MM.1S (cell line): ENCODE measurements around the gene MYOCD.

Experiments
- DNase-seq: peaks from one replicate; pipeline ENCODE4 v3.0.0-alpha.2; 2015
- H2AFZ ChIP-seq: fragments of 300-600 bp; sonication (generic); 2 replicates; pipeline ENCODE4 v1.6.0; 2016; ENCODE audit warnings: antibody characterized with exemption, low read length
- H3F3A ChIP-seq: fragments of 300-600 bp; sonication (generic); 2 replicates; pipeline ENCODE4 v1.6.1; 2016; ENCODE audit warnings: mild to moderate bottlenecking, antibody characterized with exemption, low read length, moderate library complexity, mixed read lengths; ENCODE audit not compliant: insufficient read depth
- H3K27ac ChIP-seq: fragments of 300-600 bp; sonication (generic); 2 replicates; pipeline ENCODE4 v1.5.1; 2016; ENCODE audit warnings: mild to moderate bottlenecking, low read length
- H3K27me3 ChIP-seq: fragments of 300-600 bp; sonication (generic); replicated peaks from 2 replicates; pipeline ENCODE4 v1.6.0; 2016; ENCODE audit warnings: low read length; ENCODE audit not compliant: insufficient read depth
- H3K36me3 ChIP-seq: fragments of 300-600 bp; sonication (generic); replicated peaks from 2 replicates; pipeline ENCODE4 v1.6.1; 2016; ENCODE audit warnings: mild to moderate bottlenecking, low read length, mixed read lengths; ENCODE audit not compliant: insufficient read depth
- H3K4me1 ChIP-seq: fragments of 300-600 bp; sonication (generic); 2 replicates; pipeline ENCODE4 v1.6.1; 2016; ENCODE audit warnings: low read length, mixed read lengths
- H3K4me2 ChIP-seq: fragments of 300-600 bp; sonication (generic); 2 replicates; pipeline ENCODE4 v1.6.0; 2016; ENCODE audit warnings: low read depth, low read length
- H3K4me3 ChIP-seq: fragments of 300-600 bp; sonication (generic); 2 replicates; pipeline ENCODE4 v1.5.1; 2016; ENCODE audit warnings: low read length, mixed read lengths
- H3K79me2 ChIP-seq: fragments of 300-600 bp; sonication (generic); 2 replicates; pipeline ENCODE4 v1.6.1; 2016; ENCODE audit warnings: mixed run types, low read length, mixed read lengths
- H3K9ac ChIP-seq: fragments of 300-600 bp; sonication (generic); 2 replicates; pipeline ENCODE4 v1.6.1; 2016; ENCODE audit warnings: low read length, mixed read lengths
- H3K9me2 ChIP-seq: fragments of 300-600 bp; sonication (generic); replicated peaks from 2 replicates; pipeline ENCODE4 v1.6.1; 2016; ENCODE audit warnings: mild to moderate bottlenecking, low read length, mixed read lengths; ENCODE audit not compliant: insufficient read depth
- H3K9me3 ChIP-seq: fragments of 300-600 bp; sonication (generic); replicated peaks from 2 replicates; pipeline ENCODE4 v1.6.1; 2016; ENCODE audit warnings: mild to moderate bottlenecking, low read length, mixed read lengths; ENCODE audit not compliant: insufficient read depth
- H4K20me1 ChIP-seq: fragments of 300-600 bp; sonication (generic); 2 replicates; pipeline ENCODE4 v1.6.1; 2016; ENCODE audit warnings: mild to moderate bottlenecking, low read length, moderate library complexity, mixed read lengths; ENCODE audit not compliant: insufficient read depth
- EZH2 ChIP-seq: fragments of 300-600 bp; sonication (generic); optimal IDR thresholded peaks from 2 replicates; pipeline ENCODE3; 2017; ENCODE audit warnings: low read depth, mild to moderate bottlenecking, antibody characterized with exemption, low read length, mixed read lengths
- EZH2phosphoT487 ChIP-seq: fragments of 300-600 bp; sonication (generic); IDR thresholded peaks from 2 replicates; pipeline ENCODE4 v1.6.1; 2018; ENCODE audit warnings: antibody characterized with exemption, low read length
- TF ChIP-seq, protein P1 (sequence below): fragments of 300-600 bp; sonication (generic); IDR thresholded peaks from 2 replicates; pipeline ENCODE4 v1.5.1; 2016; ENCODE audit warnings: antibody characterized with exemption, low read length, mixed read lengths

MYOCD gene

DNA sequence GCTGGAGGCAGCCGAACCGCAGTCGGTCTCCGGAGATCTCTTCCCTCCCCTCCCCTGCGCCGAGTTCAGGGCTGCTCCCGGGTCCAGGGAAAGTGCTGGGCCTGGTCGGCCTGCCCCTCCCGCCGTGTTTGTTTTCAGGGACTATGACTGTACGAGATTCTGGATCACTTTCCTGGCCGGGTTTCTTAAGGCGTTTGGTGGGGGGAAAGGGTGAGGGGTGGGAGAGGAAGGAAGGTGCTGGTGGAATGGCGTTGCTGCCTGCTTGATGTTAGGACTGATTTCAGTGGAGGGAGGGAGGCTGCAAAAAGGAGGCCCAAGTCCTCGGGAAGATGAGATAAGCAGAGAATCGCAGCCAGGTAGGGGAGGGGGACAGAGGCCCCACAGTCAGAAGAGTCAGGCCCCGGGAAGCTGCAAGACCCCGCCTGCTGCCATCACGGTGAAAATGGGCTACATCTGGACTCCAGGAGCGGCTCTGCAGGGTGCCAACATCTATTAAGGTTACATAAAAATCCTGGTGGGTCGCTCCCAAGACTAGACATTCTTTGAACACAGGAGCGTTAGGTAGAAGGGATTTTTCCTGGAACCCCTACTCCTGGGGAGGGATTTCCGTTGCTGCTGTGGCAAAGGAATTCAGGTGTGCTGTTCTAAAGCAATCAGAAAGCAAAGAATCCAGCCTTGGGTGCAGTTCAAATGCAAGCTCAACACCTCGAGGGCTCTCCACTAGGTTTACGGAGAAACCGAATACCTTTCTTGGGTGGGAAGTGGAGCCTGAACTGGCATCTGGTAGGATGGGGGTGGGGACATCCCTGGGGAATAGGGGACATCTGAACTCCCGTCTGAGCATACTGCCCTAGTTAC lies 124.8 kb downstream of the MYOCD start:
- Histone ChIP-seq H3K4me3 (no peak overlapping the region), H3K9me3 (no peaks in the 10 kb centered on the region), H4K20me1 (no peaks in the 10 kb centered on the region), H3K27ac (no peak overlapping the region), H3K36me3 (no peaks in the 10 kb centered on the region), H3K27me3 (no peaks in the 10 kb centered on the region), H3K4me2 (no peak overlapping the region), H2AFZ (no peak overlapping the region), H3K9ac (no peak overlapping the region), H3K9me2 (no peaks in the 10 kb centered on the region), H3K79me2 (no peaks in the 10 kb centered on the region), H3K4me1 (no peaks in the 10 kb centered on the region), H3F3A (no peaks in the 10 kb centered on the region)
- DNase-seq, result no peak
- TF ChIP-seq, protein P1, sequence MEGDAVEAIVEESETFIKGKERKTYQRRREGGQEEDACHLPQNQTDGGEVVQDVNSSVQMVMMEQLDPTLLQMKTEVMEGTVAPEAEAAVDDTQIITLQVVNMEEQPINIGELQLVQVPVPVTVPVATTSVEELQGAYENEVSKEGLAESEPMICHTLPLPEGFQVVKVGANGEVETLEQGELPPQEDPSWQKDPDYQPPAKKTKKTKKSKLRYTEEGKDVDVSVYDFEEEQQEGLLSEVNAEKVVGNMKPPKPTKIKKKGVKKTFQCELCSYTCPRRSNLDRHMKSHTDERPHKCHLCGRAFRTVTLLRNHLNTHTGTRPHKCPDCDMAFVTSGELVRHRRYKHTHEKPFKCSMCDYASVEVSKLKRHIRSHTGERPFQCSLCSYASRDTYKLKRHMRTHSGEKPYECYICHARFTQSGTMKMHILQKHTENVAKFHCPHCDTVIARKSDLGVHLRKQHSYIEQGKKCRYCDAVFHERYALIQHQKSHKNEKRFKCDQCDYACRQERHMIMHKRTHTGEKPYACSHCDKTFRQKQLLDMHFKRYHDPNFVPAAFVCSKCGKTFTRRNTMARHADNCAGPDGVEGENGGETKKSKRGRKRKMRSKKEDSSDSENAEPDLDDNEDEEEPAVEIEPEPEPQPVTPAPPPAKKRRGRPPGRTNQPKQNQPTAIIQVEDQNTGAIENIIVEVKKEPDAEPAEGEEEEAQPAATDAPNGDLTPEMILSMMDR, result no peak
- TF ChIP-seq EZH2, result no peak
- no peak for TF ChIP-seq EZH2phosphoT487

DNA sequence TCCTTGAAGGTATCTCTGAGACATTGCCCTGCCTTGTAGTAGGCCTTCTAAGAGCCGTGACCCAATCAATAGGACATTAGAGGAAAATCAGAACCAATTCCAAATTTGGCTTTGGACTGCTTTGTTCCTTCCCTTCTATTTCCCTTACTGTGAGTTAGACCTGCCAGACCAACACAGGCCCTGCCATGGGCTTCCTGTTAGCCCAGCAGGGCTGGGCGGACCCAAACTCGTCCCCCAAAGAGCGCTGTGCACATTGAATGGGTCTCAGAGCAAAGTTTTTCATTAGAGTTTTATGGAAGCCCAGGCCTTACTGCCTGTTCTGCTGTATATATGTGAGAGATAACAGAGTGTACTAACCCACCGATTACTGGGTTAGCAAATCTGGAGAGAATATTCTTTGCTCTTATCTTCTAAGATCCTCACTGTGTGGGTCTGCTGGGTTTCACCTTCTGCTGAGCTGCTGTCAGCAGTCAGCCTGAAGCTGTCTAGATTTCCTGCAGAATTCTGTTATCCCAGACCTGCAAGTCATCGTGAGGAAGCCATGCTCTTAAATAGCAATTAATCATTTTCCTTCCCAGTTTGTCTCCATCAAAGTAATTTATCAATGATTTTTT lies 129.3 kb downstream of the MYOCD start:
- DNase-seq, result no peak
- Histone ChIP-seq H3K9me3 (no peaks in the 10 kb centered on the region), H3K4me3 (no peak overlapping the region), H3K9me2 (no peaks in the 10 kb centered on the region), H2AFZ (no peak overlapping the region), H3K4me2 (no peak overlapping the region), H4K20me1 (no peaks in the 10 kb centered on the region), H3F3A (no peaks in the 10 kb centered on the region), H3K9ac (no peak overlapping the region), H3K4me1 (no peaks in the 10 kb centered on the region), H3K27ac (no peak overlapping the region), H3K36me3 (no peaks in the 10 kb centered on the region), H3K27me3 (no peaks in the 10 kb centered on the region), H3K79me2 (no peaks in the 10 kb centered on the region)
- TF ChIP-seq, protein P1, result no peak
- TF ChIP-seq EZH2 (no peak), EZH2phosphoT487 (no peak)

DNA sequence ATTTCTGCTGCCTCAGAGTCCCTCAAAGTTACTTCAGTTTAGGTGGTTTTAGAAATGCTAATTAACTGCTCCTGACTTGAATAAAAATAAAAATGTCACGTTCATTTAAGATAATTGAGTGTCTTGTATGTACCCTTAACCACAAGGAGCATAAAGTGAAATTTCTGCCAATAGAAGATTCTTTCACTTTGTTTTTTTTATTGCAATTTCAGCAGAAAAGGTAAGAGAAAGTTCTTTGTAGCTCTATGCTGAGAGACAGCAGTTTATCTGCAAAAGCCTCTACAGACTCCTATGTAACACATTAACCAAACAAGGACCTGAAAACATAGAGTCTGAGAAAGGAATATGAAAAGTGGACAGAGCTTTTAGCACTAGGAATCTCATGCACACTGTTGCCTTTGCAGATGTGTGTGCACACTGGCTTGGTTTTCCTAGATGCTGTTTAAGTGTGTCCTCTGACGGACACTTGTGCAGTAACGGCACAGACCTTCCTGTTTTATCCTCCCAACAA lies 135.2 kb downstream of the MYOCD start:
- Histone ChIP-seq H3K27ac (no peak overlapping the region), H3K9me3 (no peaks in the 10 kb centered on the region), H3K4me3 (no peak overlapping the region), H3K4me1 (no peaks in the 10 kb centered on the region), H3K9ac (no peak overlapping the region), H3F3A (no peaks in the 10 kb centered on the region), H4K20me1 (no peaks in the 10 kb centered on the region), H3K9me2 (no peaks in the 10 kb centered on the region), H3K79me2 (no peaks in the 10 kb centered on the region), H2AFZ (no peak overlapping the region), H3K36me3 (no peaks in the 10 kb centered on the region), H3K27me3 (no peaks in the 10 kb centered on the region), H3K4me2 (no peak overlapping the region)
- DNase-seq, result no peak
- TF ChIP-seq EZH2 (no peak), EZH2phosphoT487 (no peak)
- TF ChIP-seq, protein P1, result no peak
